GM21381 (cell line): ENCODE results near the gene POMT1.
"Not testable (repeated sequence)": the region's sequence is repeated elsewhere in the genome, so short reads cannot be mapped to it uniquely, and the experiment has no call there.

Experiments used
- ATAC-seq: cut with Tn5 transposase; IDR thresholded peaks from one replicate; pipeline ENCODE4 v1.9.1; 2021; ENCODE audit warnings: mild to moderate bottlenecking, moderate library complexity; ENCODE audit not compliant: unreplicated experiment

POMT1 gene

GRCh38 chr9:131549186-131549585, 46.5 kb downstream of the POMT1 start:
- not testable (repeated sequence) for ATAC-seq

- ATAC-seq, result not testable (repeated sequence)
Measured at GRCh38 chr9:131550465-131550864, 47.7 kb downstream of the POMT1 start.

- ATAC-seq, result no peak
Measured at GRCh38 chr9:131552030-131552429, 49.3 kb downstream of the POMT1 start.

DNA sequence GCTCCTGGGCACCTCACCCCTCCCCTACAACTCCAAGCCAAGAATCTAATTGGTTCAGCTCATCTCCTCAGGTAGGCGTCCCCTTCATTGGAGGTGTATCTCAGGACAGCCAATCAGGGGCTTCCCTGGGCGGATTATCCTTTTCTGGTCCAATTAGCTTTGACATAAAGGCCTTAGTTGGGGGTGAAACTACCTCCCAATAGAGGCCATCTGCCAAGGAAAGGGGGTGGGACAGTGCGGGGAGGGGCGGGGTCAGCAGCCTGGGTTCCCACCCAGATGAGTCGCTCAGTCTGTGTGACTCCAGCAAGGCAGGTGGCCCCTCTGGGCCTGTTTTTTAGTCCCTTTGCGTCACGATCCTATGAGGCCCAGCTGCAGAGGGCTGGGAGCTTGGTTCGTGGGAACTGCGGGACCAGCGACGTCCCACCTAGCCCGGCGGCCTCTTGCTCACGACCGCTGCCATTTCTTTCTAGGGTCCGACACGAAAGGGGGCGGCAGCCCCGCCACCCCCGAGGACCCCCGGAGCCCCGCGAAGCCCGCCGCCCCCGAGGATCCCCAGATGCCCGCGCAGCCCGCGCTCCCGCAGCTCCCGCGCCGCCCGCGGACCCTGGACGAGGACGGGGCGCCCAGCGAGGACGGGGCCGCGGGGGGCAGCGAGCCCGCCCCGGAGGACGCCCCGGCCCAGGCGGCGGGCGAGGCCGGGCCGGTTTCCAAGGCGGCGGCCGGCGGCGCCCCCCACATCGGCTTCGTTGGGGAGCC, 51.5 kb downstream of the POMT1 start:
- no peak for ATAC-seq

- ATAC-seq, result no peak
Measured at GRCh38 chr9:131554843-131555351, 52.2 kb downstream of the POMT1 start.

DNA sequence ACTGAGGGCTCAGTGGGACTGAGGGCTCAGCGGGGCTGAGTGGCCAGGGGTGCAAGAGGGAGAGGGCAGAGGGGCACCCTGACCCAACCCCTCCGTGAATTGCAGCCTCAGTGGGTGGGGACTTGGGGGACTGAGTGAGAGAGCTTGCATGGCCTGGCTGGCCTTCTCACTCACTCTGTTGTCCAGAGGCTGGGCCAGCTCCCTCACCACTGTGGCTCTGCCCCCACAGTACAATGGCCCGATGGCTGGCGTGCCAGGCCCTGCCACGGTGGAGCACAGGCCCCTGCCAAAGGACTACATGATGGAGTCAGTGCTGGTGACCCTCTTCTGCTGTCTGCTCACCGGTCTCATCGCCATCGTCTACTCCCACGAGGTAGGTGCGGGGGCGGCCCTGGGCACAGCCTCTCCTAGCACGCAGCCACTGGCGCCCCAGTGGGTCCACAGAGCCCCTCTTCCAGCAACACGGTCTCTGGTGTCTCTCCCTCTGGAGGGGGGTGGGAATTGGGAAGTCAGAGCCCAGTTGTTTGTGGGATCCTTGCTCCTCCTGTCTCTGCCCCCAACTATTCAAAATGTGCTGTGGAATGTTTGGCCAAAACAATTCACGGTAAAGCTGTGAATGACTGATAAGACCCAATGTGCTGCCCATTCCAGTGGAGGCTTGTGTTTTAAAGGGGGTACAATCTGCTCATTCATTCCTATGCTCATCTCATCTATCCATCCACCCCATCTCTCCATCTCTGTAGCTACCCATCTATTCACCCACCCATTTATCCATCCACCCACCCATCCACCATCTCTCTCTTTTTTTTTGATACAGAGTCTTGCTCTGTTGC, 53.3 kb downstream of the POMT1 start:
- ATAC-seq, result no peak

- ATAC-seq, result no peak
Measured at GRCh38 chr9:131557855-131558548, 55.3 kb downstream of the POMT1 start.

DNA sequence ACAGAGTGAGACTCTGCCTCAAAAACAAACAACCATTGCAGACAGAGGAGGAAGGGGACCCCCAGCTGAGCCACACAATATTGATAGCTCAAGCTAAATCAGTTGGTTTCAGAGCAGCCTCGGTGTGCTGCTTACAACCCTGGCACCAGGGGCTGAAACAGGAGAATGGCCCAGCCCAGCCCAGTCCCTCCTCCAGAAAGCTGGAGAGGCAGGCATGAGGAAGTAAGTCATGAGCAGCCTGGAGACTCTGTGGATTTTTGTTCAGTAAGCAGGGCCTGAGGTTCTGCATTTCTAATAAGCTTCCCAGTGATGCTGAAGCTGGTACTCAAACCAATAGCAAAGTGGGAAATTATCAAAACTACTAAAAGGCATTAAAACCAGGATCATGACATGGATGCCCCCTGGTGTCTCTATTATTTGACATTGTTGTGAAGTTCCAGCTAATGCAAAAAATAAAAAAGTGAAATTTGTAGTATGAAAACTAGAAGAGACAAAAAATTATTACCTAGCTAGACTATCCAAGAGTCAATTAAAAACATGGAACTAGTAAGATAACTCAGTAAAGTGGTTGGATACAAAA, 56.8 kb downstream of the POMT1 start:
- ATAC-seq, result no peak

DNA sequence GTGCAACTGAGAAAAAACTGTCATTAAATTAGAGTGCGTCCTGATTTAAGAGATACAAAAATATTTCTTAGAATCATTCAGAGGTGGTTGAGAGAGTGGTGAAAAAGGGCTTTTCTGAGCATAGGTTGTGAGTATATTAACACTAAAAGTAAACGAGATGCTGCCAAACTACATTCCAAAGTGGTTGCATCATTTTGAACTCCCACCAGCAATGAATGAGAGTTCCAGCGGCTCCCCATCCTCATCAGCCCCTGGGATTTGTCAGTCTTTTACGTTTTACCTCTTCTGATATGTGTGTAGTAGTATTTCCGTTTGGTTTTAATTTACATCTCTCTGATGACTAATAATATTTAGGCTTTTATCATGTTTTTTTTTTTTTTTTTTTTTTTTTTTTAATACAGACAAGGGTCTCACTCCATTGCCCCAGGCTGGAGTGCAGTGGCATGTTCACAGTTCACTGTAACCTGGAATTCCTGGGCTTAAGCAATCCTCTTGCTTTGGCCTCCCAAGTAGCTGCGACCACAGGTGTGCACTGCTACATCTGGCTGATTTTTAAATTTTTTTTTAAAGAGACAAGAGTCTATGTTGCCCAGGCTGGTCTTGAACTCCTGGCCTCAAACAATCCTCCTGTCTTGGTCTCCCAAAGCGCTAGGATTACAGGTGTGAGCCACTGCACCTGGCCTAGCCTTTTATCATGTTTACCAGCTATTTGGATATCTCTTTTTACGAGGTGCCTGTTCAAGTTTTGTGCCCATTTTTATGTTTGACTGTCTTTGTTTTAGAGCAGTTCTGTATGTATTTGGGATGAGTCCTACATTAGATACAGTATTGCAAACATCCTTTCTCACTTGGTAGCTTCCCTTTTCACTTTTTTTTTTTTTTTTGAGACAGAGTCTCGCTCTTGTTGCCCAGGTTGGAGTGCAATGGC, 59.6 kb downstream of the POMT1 start:
- ATAC-seq, result no peak

GRCh38 chr9:131565369-131565768, 62.7 kb downstream of the POMT1 start:
- no peak for ATAC-seq

DNA sequence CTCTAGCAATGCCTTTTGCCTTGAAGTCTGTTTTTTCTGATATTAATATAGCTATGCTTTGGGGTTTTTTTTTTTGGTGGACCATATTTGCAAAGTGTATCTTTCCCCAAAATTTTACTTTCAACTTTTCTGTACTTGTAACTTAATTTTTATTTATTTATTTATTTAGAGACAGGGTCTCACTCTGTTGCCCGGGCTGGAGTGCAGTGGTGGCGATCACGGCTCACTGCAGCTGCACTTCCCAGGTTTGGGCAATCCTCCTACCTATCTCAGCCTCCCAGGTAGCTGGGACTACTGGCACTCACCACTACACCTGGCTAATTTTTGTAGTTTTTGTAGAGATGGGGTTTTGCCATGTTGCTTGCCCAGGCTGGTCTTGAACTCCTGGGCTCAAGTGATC, 63.4 kb downstream of the POMT1 start:
- no peak for ATAC-seq

- no peak for ATAC-seq
Measured at GRCh38 chr9:131567910-131568309, 65.2 kb downstream of the POMT1 start.
